Epithelial cell of esophagus (primary cell): ENCODE results near the gene KIF6.
"Not testable (repeated sequence)": the region's sequence is repeated elsewhere in the genome, so short reads cannot be mapped to it uniquely, and the experiment has no call there.

ENCODE experiments used
- DNase-seq: peaks from one replicate; pipeline ENCODE4 v3.0.0; 2010; ENCODE audit warnings: low read depth
- H3K4me3 ChIP-seq: 2 replicates; pipeline ENCODE4 v1.5.1; 2011; ENCODE audit warnings: mild to moderate bottlenecking, low read length, control low read depth
- CTCF ChIP-seq: IDR thresholded peaks from 2 replicates; pipeline ENCODE4 v1.5.1; 2011; ENCODE audit warnings: low read depth, mild to moderate bottlenecking, low read length, control low read depth, inconsistent platforms; ENCODE audit not compliant: insufficient read depth; ENCODE audit errors: missing control alignments

Gene KIF6

DNA sequence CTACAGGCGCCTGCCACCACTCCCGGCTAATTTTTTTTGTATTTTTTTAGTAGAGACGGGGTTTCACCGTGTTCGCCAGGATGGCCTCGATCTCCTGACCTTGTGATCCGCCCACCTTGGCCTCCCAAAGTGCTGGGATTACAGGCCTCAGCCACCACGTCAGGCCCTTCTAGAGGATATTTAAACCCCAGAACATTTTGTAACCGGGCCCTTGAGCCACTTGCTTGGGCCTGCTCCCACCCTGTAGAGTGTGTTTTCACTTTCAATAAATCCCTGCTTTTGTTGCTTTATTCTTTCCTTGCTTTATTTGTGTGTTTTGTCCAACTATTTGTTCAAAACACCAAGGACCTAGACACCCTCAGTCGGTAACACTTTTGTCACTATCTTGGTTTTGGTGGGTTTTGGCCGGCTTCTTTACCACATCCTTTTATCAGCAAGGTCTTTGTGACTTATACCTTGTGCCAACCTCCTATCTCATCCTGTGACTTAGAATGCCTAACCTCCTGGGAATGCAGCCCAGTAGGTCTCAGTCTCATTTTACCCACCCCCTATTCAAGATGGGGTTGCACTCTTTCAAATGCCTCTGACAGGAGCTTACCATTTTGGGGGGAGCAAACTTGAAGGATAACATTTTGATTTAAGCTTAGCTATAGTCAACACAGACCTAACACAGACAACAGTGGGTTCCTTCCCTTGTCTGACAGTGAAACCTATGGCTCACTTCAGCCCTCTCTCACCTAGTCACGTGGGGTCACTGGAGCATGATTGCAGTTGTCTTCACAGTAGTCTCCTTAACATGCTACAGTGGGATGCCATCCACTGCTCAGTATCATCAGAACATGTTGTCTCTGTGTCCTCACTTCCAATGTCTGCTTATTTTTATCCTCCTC lies 27.9 kb upstream of the KIF6 start:
- TF ChIP-seq CTCF, result no peak
- H3K4me3 ChIP-seq, result no peak overlapping the region
- DNase-seq, result no peak

GRCh38 chr6:39746795-39747194 lies 21.6 kb upstream of the KIF6 start:
- DNase-seq, result no peak
- TF ChIP-seq CTCF, result no peak
- no peak overlapping the region for H3K4me3 ChIP-seq

DNA sequence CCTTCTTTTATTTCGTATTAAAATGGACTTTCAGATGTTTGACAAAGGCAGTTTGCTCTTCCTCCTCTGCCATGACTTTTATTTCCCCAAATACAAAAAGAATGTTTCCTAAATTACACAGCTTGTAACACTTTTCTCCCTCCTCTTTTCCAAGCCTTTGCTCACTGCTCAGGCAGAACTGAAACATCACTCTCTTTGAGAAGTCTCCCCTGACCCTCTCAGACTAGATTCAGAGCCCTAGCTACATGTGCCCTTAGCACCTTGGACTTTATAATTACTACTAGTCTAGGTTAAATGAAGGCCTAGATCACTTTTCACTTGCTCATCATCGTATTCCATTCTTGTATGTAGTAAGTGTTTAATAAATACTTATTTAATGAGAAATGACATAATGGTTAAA lies 8.5 kb upstream of the KIF6 start:
- no peak overlapping the region for H3K4me3 ChIP-seq
- TF ChIP-seq CTCF, result no peak
- no peak for DNase-seq

- no peak for TF ChIP-seq CTCF
- H3K4me3 ChIP-seq, result no peak overlapping the region
- DNase-seq, result no peak
These were observed 6.4 kb upstream of the KIF6 start for GRCh38 chr6:39731565-39731964.

GRCh38 chr6:39729945-39730344 lies 4.7 kb upstream of the KIF6 start:
- no peak overlapping the region for H3K4me3 ChIP-seq
- no peak for DNase-seq
- no peak for TF ChIP-seq CTCF

DNA sequence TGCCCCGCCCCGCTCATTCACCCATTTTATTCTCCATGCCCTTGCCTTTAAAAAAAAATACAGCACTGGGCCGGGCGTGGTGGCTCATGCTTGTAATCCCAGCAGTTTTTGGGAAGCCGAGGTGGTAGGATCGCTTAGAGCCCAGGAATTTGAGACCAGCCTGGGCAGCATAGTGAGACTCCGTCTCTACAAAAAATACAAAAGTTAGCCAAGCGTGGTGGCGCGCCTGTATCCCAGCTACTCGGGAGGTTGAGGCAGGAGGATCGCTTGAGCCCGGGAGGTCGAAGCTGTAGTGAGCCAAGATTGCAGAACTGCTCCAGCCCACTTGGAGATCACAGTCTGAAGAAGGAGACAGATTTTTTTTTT lies 407 bp upstream of the KIF6 start:
- no peak for TF ChIP-seq CTCF
- no peak for DNase-seq
- peak overlapping the region; percentile 23 for H3K4me3 ChIP-seq

DNA sequence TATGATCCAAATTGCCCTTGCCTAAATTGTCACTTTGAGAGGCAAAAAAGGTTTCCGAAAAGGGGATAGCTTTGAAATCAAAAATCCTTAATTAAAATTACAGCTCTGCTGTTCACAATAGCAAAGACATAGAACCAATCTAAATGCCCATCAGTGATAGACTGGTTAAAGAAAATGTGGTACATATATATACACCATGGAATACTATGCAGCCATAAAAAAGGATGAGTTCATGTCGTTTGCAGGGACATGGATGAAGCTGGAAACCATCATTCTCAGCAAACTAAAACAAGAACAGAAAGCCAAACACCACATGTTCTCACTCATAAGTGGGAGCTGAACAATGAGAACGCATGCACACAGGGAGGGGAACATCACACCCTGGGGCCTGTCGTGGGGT lies 1.9 kb downstream of the KIF6 start:
- DNase-seq, H3K4me3 ChIP-seq: not testable (repeated sequence)
